ENCODE results near the gene TRIM43B. TPM values are rescaled to one million over a fixed set of nuclear protein-coding genes. Genes with fewer than 3 reads are reported as not detected.
"Not testable (repeated sequence)": the region's sequence is repeated elsewhere in the genome, so short reads cannot be mapped to it uniquely, and the experiment has no call there.

The TRIM43B gene
- total RNA-seq, 1 donor from 2014 or later, result not detected

DNA sequence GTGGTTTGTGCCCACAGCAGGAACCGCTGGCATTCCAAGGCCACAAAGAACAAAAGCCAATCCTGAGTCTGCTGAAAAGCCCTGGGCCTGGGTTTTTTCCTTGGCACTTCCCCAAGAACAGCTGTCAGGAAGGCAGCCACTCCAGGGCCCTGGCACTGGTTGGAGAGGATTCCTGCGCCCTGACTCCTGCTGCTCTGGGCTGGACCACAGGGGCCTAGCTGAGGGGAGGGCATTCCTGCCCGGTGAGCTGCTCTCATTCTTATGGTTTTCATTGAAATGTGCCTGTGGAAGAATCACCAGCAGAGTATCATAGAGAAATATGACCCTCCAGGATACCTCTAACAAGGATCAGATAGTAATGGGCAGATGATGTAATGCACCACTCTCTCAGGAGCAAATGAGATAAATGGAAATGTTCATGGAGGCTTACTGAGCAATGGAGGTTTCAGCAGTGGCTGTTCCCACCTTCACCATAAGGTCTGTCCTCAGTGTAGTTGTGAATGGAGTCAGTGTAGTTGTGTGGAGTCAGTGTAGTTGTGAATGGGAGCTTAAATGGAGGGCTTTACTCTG is 50.0 kb downstream of the TRIM43B start:
- DNase-seq (ENCODE audit: low spot score), result not testable (repeated sequence)

GRCh38 chr2:95433973-95434372 is 50.6 kb downstream of the TRIM43B start:
- DNase-seq (ENCODE audit: low spot score), result not testable (repeated sequence)

- not testable (repeated sequence) for DNase-seq (ENCODE audit: low spot score)
Observed at GRCh38 chr2:95433373-95433772, 51.2 kb downstream of the TRIM43B start.

GRCh38 chr2:95429748-95430467 is 54.6 kb downstream of the TRIM43B start:
- DNase-seq (ENCODE audit: low spot score), result not testable (repeated sequence)

DNA sequence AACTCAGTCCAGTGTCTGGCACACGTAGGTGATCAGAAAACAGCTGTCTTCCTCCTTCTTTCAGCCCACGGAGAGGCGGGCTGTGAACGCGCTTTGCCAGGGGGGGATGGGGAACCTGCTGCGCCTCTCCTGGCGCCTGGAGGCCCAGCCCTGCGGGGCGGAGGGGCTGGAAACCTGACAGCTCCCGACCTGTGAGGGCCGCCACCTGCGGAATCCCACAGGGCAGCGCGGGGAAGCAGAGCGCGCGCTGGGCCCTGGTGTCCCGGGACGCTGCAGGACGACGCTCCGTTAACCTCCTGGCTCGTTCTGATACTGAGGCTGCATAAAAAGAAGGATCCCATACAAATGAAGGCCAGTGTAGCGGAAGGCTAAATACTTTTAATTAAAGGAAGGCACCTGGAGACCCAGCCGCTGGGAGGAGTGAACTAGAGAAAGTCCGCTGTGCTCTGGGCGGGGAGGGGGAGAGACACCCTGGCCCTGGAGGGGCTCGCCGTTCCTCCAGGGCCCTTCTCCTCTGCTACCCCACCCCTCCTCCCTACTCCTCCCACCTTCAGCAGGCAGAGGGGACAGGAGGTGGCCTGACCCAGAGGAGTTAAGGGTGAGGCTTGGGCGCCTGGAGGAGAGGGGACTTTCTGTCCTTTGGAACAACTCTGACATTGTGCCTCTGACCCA is 57.2 kb downstream of the TRIM43B start:
- not testable (repeated sequence) for DNase-seq (ENCODE audit: low spot score)

Other genes starting within 250 kb of the TRIM43B start
- 0.39 TPM for gene PROM2, start 210.3 kb downstream of the TRIM43B start, total RNA-seq
- 3.8 TPM for gene KCNIP3, start 187.4 kb downstream of the TRIM43B start, total RNA-seq
- gene FAHD2A, start 82.0 kb downstream of the TRIM43B start, total RNA-seq, result 18.5 TPM
- not detected for gene TRIM43, start 107.2 kb upstream of the TRIM43B start, total RNA-seq